Transverse colon (tissue), 4 donors: ENCODE results near the gene PGGHG. TPM values are rescaled to one million over a fixed set of nuclear protein-coding genes. Genes with fewer than 3 reads are reported as not detected.

Experiments
- DNase-seq: peaks from one replicate; pipeline ENCODE4 v3.0.0-alpha.2; 2019
- H3K27ac ChIP-seq, 4 donors: fragments of 200-600 bp; sonication (generic); 2 replicates each; pipeline ENCODE4 v1.5.1; 2016 to 2018; ENCODE audit warnings: inconsistent platforms in 4 of 4
- H3K27me3 ChIP-seq: fragments of 200-600 bp; sonication (generic); 2 replicates; pipeline ENCODE4 v1.5.1; 2017; ENCODE audit warnings: inconsistent platforms
- H3K36me3 ChIP-seq, 4 donors: fragments of 200-600 bp; sonication (generic); 2 replicates each; pipeline ENCODE4 v1.5.1; 2017 to 2019; ENCODE audit warnings: inconsistent platforms in 4 of 4
- H3K4me1 ChIP-seq, 4 donors: fragments of 200-600 bp; sonication (generic); 2 replicates each; pipeline ENCODE4 v1.5.1; 2017 to 2020; ENCODE audit warnings: inconsistent platforms in 4 of 4
- H3K4me3 ChIP-seq, 4 donors: fragments of 200-600 bp; sonication (generic); 1 replicate in 1 of 4; 2 replicates in 3 of 4; pipeline versions ENCODE4 v1.5.1 to v1.6.1; 2017 to 2019; ENCODE audit warnings: inconsistent platforms in 4 of 4
- H3K9me3 ChIP-seq, 2 donors: fragments of 200-600 bp; sonication (generic); 2 replicates each; pipeline ENCODE4 v1.5.1; 2017 to 2019; ENCODE audit warnings: inconsistent platforms in 2 of 2
- CTCF ChIP-seq, 5 experiments: fragments of 200-600 bp in 3 of 5; fragments of 450-650 bp in 2 of 5; sonication (generic) in 3 of 5; IDR thresholded peaks; 1 replicate in 2 of 5; 2 replicates in 3 of 5; pipeline ENCODE4 v1.5.1; 2016 to 2017; ENCODE audit warnings: antibody characterized with exemption in 5 of 5, inconsistent platforms in 3 of 5, mild to moderate bottlenecking in 2 of 5, moderate library complexity in 1 of 5
- EP300 ChIP-seq: sonication (generic); formaldehyde crosslinking; IDR thresholded peaks from one replicate; pipeline ENCODE4 v1.6.1; 2017; ENCODE audit warnings: antibody characterized with exemption, low read depth
- POLR2A ChIP-seq: fragments of 450-650 bp; IDR thresholded peaks from one replicate; pipeline ENCODE4 v1.6.1; 2016; ENCODE audit warnings: antibody characterized with exemption, mild to moderate bottlenecking, moderate library complexity
- POLR2AphosphoS5 ChIP-seq, 3 donors: sonication (generic); formaldehyde crosslinking; IDR thresholded peaks; one replicate each; pipeline ENCODE4 v1.6.1; 2016; ENCODE audit warnings: antibody characterized with exemption in 3 of 3
- WGBS, 2 donors: methylation state at CpG; one replicate each; pipeline ENCODE4 v1.1.5; 2018; ENCODE audit warnings: low coverage in 1 of 2; 5-methylcytosine and 5-hydroxymethylcytosine counted together
- in situ Hi-C, 4 donors: fragments of 200-750 bp; cut with MboI; loops; one replicate each; pipeline versions ENCODE4 v1.15.0 to v1.15.1; 2017; ENCODE audit warnings: low sequenced_read_pairs in 3 of 4, low pct_ligation_motif_present in 1 of 4, low pct_unique_long_range_greater_than_20kb in 1 of 4
- intact Hi-C: fragments of 100-400 bp; cut with DNase I; formaldehyde crosslinking; loops from one replicate; pipeline ENCODE4 v1.15.1; 2023; ENCODE audit warnings: low total_unique reads
- total RNA-seq, 4 donors: library from RNA; depleted of rRNA; stranded (reverse); fragments of >200 nt; gene quantifications; one replicate each; pipeline ENCODE4 v1.1.0, GENCODE V29; 2016

The PGGHG gene
- total RNA-seq, 4 donors from 2014 or later = 15.4 to 117 (median 30.8) TPM

- TF ChIP-seq POLR2AphosphoS5 (IDR thresholded peaks at IDR 0.05) = no peak
- TF ChIP-seq EP300 = no peak
- TF ChIP-seq CTCF (IDR thresholded peaks at IDR 0.05) = no peak
- no peak for TF ChIP-seq POLR2A
- Histone ChIP-seq H3K27me3 (peaks cover 15% of the 10 kb centered on the region), H3K9me3 (no peaks in the 10 kb centered on the region), H3K36me3 (no peaks in the 10 kb centered on the region), H3K27ac (no peak overlapping the region), H3K4me3 (no peak overlapping the region), H3K4me1 (peaks cover under 1 to 16% (median 4%) of the 10 kb centered on the region in 4 donors)
- 92% methylated on average over 51 of the region's 52 CpGs; no CpG with 5 or more reads in 1 of the 2 donors for WGBS, 2 donors
- in situ Hi-C loops = no loop called here
- intact Hi-C loops = no loop called here
- no peak for DNase-seq
These were observed 15.2 kb downstream of the PGGHG start for GRCh38 chr11:304061-304506.

DNA sequence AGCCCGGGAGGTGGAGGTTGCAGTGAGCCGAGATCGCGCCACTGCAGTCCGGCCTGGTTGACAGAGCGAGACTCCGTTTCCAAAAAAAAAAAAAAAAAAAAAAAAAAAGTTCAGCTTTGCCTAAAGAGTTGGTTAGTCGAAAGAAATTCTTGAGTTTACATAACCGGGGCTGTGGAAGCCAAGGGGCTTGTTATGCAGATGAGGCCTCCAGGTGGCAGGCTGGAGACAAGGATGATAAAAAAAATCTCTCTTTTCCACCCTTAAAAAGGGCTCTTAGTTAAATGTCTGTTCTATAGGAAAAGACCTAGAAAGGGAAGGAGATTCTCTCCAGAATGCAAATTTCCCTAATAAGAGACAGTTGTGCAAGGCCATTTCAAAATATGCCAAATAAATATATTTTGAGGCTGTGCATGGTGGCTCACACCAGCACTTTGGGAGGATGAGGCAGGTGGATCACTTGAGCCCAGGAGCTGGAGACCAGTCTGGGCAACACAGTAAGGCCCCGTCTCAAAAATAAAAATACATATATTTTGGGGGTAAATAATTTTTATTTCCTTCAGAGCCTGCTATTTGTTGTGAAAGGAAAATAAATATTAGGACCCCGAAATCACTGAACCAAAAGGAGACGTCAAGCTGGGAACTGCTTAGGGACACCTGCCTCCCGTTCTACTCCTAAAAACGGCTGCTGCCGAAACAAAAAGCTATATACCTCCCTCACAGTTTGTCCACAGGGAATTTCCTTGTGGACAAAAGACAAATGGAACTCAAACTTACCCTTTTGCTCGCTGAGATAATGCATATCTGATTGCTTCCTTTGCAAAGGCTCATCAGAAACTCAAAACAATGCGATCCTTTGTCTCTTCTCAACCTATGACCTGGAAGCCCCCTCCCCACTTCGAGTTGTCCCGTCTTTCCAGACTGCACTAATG is 16.3 kb downstream of the PGGHG start:
- Histone ChIP-seq H3K4me1 (peaks cover 11 to 25% (median 12%) of the 10 kb centered on the region in 4 donors), H3K9me3 (no peaks in the 10 kb centered on the region), H3K4me3 (no peak overlapping the region), H3K27me3 (peaks cover 5% of the 10 kb centered on the region), H3K36me3 (no peaks in the 10 kb centered on the region), H3K27ac (peak overlapping the region in 2 of 4 donors; percentile 37 to 39)
- in situ Hi-C loops (loop anchor here in 1 of 4 donors (5.0 kb wide), 1 partner anchor 62 kb away; the partner anchor contains the start of gene B4GALNT4), intact Hi-C loops (loop anchor here (5.0 kb wide), 1 partner anchor 52 kb away; no protein-coding TSS in a partner anchor)
- WGBS, 2 donors = 36 to 52% methylated on average over 12 to 19 of the region's 19 CpGs
- DNase-seq = peak; percentile 75
- no peak for TF ChIP-seq POLR2AphosphoS5 (IDR thresholded peaks at IDR 0.05)
- TF ChIP-seq EP300 = no peak
- no peak for TF ChIP-seq POLR2A
- TF ChIP-seq CTCF (IDR thresholded peaks at IDR 0.05) = peak; percentile 60 to 84 (median 66)

- H3K4me3 ChIP-seq = no peak overlapping the region
- H3K27ac ChIP-seq = peak overlapping the region in 2 of 4 donors; percentile 39 to 82
- H3K9me3 ChIP-seq = no peaks in the 10 kb centered on the region
- DNase-seq = no peak
- no peak for TF ChIP-seq POLR2AphosphoS5 (IDR thresholded peaks at IDR 0.05)
- TF ChIP-seq EP300 = no peak
- TF ChIP-seq POLR2A = no peak
- TF ChIP-seq CTCF (IDR thresholded peaks at IDR 0.05) = no peak
- in situ Hi-C loops = loop anchor here in 1 of 4 donors (5.0 kb wide), 1 partner anchor 61 kb away; the partner anchor contains the start of gene B4GALNT4
- peaks cover 11 to 25% (median 12%) of the 10 kb centered on the region in 4 donors for H3K4me1 ChIP-seq
- no peaks in the 10 kb centered on the region for H3K36me3 ChIP-seq
- no peaks in the 10 kb centered on the region for H3K27me3 ChIP-seq
- intact Hi-C loops = loop anchor here (5.0 kb wide), 1 partner anchor 51 kb away; no protein-coding TSS in a partner anchor
- 77 to 86% methylated on average over 3 to 10 of the region's 10 CpGs for WGBS, 2 donors
These were observed 16.9 kb downstream of the PGGHG start for GRCh38 chr11:305844-306211.
